ENCODE measurements around the gene GAST. TPM values are rescaled to one million over a fixed set of nuclear protein-coding genes. Genes with fewer than 3 reads are reported as not detected.
A peak's percentile ranks its signal among the peaks of the same experiment; 100 is the strongest.

GAST gene
- total RNA-seq, 4 donors from 2014 or later, result not detected

DNA sequence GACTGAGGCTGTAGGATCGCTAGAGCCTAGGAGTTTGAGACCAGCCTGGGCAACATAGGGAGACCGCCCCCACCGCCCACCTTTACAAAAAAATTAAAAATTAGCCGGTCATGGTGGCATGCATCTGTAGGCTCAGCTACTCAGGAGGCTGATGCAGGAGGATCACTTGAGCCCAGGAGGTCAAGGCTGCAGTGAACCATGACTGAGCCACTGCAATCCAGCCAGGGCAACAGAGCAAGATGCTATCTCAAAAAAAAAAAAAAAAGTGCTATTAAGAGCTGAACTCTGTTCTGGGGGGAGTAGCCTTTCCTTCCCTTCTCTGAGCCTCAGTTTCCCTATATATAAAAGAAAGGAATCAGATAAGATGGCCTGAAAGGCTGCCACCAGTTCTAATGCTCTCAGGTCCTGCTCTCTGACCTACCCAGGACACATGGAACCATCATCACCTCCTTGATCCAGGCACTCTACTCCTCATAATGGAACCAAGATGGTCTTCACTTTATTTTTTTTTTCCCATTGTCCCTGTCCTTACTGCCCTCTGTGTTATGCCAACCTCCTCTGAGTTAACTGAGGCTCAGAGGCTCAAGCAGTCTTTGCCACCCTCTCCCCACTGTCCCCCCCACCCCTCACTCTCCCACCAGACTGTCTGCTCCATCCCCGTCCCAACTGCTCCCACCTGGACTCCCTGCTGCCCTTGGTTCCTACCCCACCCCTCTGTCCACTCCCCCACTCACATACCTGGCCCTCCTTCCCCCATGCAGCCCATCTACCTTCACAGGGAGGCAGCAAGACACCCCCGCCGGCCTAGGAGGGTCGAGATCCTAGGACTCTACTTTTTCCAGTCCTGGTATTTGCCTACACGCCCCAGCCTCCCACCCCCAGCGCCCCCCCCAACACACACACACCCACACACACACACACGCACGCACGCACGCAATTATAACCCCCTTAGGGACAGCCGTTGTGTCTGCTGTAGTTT lies 47.3 kb upstream of the GAST start:
- Histone ChIP-seq H3K4me3 (peak overlapping the region; percentile 61 to 86 (median 67)), H3K4me1 (peaks cover 0 to 21% of the 10 kb centered on the region in 2 donors), H3K27me3 (no peaks in the 10 kb centered on the region), H3K9me3 (no peaks in the 10 kb centered on the region), H3K27ac (peak overlapping the region in 1 of 4 donors; percentile 77), H3K36me3 (no peaks in the 10 kb centered on the region)
- TF ChIP-seq CTCF (IDR thresholded peaks at IDR 0.05 in 4 of 5, conservative IDR thresholded peaks at IDR 0.05 in 1 of 5) (no peak), POLR2A (IDR thresholded peaks at IDR 0.05) (no peak)
- ATAC-seq (no peak), DNase-seq (no peak)
- in situ Hi-C loops (cut with MboI; ENCODE audit: low sequenced_read_pairs in 4 of 4) (loop anchor here (5.0 to 25.0 kb wide), 8 partner anchors 110 to 1053 kb away; partner anchors contain the start of gene KRT10 (in 1 of the 4)), intact Hi-C loops (cut with DNase I; ENCODE audit: low total_unique reads) (loop anchor here (5.0 kb wide), 1 partner anchor 848 kb away; no protein-coding TSS in a partner anchor)

DNA sequence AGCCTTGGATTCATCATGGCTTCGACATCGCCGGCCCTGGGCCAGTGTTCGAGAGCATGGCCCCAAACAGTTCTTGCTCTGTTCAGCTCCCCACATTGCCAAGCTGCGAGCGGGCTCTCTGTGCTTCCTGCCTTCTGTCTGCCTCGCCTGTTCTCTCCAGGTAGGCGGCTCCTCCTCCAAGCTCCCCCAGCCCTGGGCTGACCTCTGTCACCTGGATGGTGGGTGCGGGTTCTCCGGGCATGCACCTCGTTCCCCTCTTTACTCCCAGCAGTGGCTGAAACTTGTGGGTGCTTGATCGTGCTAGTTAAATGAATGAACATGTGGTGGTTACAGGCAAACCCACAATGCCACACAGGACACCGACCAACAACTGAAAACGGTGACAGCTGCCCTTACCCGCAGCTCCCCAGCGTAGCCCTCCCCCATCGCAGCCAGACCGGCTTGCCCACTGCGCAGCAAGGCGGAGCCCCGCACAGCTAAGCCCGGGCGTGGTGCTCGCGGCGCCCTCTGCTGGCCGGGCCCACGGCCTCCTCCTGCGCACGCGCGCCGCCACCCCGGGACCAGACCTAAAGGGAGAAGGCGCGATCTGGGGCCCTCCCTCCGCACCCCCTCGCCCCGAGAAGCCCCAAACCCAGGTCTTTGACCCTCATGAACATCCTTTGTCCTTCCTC lies 46.4 kb upstream of the GAST start:
- Histone ChIP-seq H3K9me3 (no peaks in the 10 kb centered on the region), H3K4me3 (peak overlapping the region; percentile 61 to 86 (median 67)), H3K4me1 (peaks cover 0 to 21% of the 10 kb centered on the region in 2 donors), H3K36me3 (no peaks in the 10 kb centered on the region), H3K27me3 (no peaks in the 10 kb centered on the region), H3K27ac (peak overlapping the region; percentile 77 to 86 (median 82))
- ATAC-seq (peak; percentile 72 to 79), DNase-seq (peak; percentile 62 to 79)
- intact Hi-C loops (cut with DNase I; ENCODE audit: low total_unique reads), result loop anchor here (1.0 to 5.0 kb wide), 5 partner anchors 17 to 863 kb away; partner anchors contain the start of gene EIF1
- TF ChIP-seq CTCF (IDR thresholded peaks at IDR 0.05 in 4 of 5, conservative IDR thresholded peaks at IDR 0.05 in 1 of 5), result peak; percentile 86 to 96 (median 92)
- TF ChIP-seq POLR2A (IDR thresholded peaks at IDR 0.05), result peak; percentile 35 to 43
- in situ Hi-C loops (cut with MboI; ENCODE audit: low sequenced_read_pairs in 4 of 4), result loop anchor here (5.0 to 25.0 kb wide), 7 partner anchors 111 to 1053 kb away; partner anchors contain the start of gene KRT10 (in 1 of the 4)

DNA sequence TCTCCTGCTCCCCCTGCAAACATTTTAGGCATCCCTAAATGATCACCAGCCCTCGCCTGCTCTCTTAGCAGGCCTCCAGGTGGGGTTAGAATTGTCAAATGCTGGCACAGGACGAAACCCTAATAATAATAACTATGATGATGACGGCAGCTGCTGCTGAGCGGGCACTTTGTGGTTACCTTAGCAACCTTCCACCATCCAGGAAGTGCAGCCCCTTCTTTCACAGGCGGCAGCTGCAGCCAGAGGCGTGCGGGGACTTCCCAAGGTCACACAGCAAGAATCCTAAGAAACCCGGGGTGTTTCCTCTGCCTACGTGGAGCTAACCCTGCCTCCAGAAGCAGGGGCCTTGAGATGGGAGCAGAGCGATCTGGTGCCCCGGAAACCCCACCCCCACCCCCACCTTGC lies 45.9 kb upstream of the GAST start:
- in situ Hi-C loops (cut with MboI; ENCODE audit: low sequenced_read_pairs in 4 of 4) (loop anchor here (5.0 to 25.0 kb wide), 7 partner anchors 111 to 1054 kb away; partner anchors contain the start of gene KRT10 (in 1 of the 4)), intact Hi-C loops (cut with DNase I; ENCODE audit: low total_unique reads) (loop anchor here (1.0 to 5.0 kb wide), 5 partner anchors 18 to 863 kb away; partner anchors contain the start of gene EIF1)
- Histone ChIP-seq H3K4me3 (peak overlapping the region; percentile 61 to 86 (median 67)), H3K9me3 (no peaks in the 10 kb centered on the region), H3K27me3 (no peaks in the 10 kb centered on the region), H3K27ac (peak overlapping the region; percentile 77 to 86 (median 82)), H3K36me3 (no peaks in the 10 kb centered on the region), H3K4me1 (peaks cover 0 to 21% of the 10 kb centered on the region in 2 donors)
- no peak for TF ChIP-seq CTCF (IDR thresholded peaks at IDR 0.05 in 4 of 5, conservative IDR thresholded peaks at IDR 0.05 in 1 of 5)
- no peak for TF ChIP-seq POLR2A (IDR thresholded peaks at IDR 0.05)
- ATAC-seq (peak; percentile 22 to 26), DNase-seq (no peak)

GRCh38 chr17:41666708-41667279 lies 45.3 kb upstream of the GAST start:
- in situ Hi-C loops (cut with MboI; ENCODE audit: low sequenced_read_pairs in 4 of 4) (loop anchor here (5.0 to 25.0 kb wide), 7 partner anchors 112 to 1054 kb away; partner anchors contain the start of gene KRT10 (in 1 of the 4)), intact Hi-C loops (cut with DNase I; ENCODE audit: low total_unique reads) (loop anchor here (1.0 to 5.0 kb wide), 5 partner anchors 18 to 864 kb away; partner anchors contain the start of gene EIF1)
- ATAC-seq, result peak; percentile 84
- no peaks in the 10 kb centered on the region for H3K9me3 ChIP-seq
- TF ChIP-seq CTCF (IDR thresholded peaks at IDR 0.05 in 4 of 5, conservative IDR thresholded peaks at IDR 0.05 in 1 of 5) (peak; percentile 94 to 98 (median 96)), POLR2A (IDR thresholded peaks at IDR 0.05) (no peak)
- peaks cover 0 to 21% of the 10 kb centered on the region in 2 donors for H3K4me1 ChIP-seq
- peak; percentile 54 to 81 for DNase-seq
- peak overlapping the region; percentile 61 to 86 (median 67) for H3K4me3 ChIP-seq
- H3K27ac ChIP-seq, result peak overlapping the region; percentile 77 to 86 (median 82)
- H3K27me3 ChIP-seq, result no peaks in the 10 kb centered on the region
- no peaks in the 10 kb centered on the region for H3K36me3 ChIP-seq

All from gastrocnemius medialis (tissue), 4 donors.